Mesenchymal stem cell (in vitro differentiated cells and primary cell): ENCODE results near the gene MRPS33.

ENCODE experiments used
- DNase-seq: peaks from one replicate; pipeline ENCODE4 v3.0.0-alpha.2; 2013
- H2AFZ ChIP-seq: one replicate; pipeline ENCODE4 v1.6.1; 2013; ENCODE audit warnings: low read depth, mild to moderate bottlenecking, control low read depth, inconsistent platforms, low read length, moderate library complexity
- H2AK5ac ChIP-seq: 2 replicates; pipeline ENCODE4 v1.6.1; 2013; ENCODE audit warnings: low read length, moderate library complexity, mild to moderate bottlenecking, inconsistent platforms; ENCODE audit not compliant: severe bottlenecking
- H2BK120ac ChIP-seq: one replicate; pipeline ENCODE4 v1.6.1; 2013; ENCODE audit warnings: low read depth, mild to moderate bottlenecking, inconsistent platforms, low read length, moderate library complexity
- H2BK12ac ChIP-seq, 2 experiments: one replicate each; pipeline ENCODE4 v1.6.1; 2013; ENCODE audit warnings: inconsistent platforms in 2 of 2, low read length in 2 of 2, mild to moderate bottlenecking in 2 of 2, moderate library complexity in 2 of 2, control low read depth in 1 of 2
- H2BK15ac ChIP-seq: one replicate; pipeline ENCODE4 v1.6.1; 2013; ENCODE audit warnings: mild to moderate bottlenecking, low read depth, inconsistent platforms; ENCODE audit not compliant: poor library complexity, severe bottlenecking
- H2BK5ac ChIP-seq: 2 replicates; pipeline ENCODE4 v1.6.1; 2013; ENCODE audit warnings: low read depth, mild to moderate bottlenecking, low read length, control low read depth, inconsistent platforms; ENCODE audit not compliant: poor library complexity, severe bottlenecking
- H3K14ac ChIP-seq, 2 experiments: one replicate each; pipeline ENCODE4 v1.6.1; 2013; ENCODE audit warnings: inconsistent platforms in 2 of 2, low read length in 2 of 2, control low read depth in 1 of 2, mild to moderate bottlenecking in 1 of 2, moderate library complexity in 1 of 2
- H3K18ac ChIP-seq, 2 experiments: one replicate each; pipeline ENCODE4 v1.6.1; 2013; ENCODE audit warnings: inconsistent platforms in 2 of 2, low read length in 2 of 2, control low read depth in 1 of 2, low read depth in 1 of 2, mild to moderate bottlenecking in 1 of 2
- H3K23ac ChIP-seq, 2 experiments: one replicate each; pipeline ENCODE4 v1.6.1; 2013; ENCODE audit warnings: inconsistent platforms in 2 of 2, low read length in 2 of 2, mild to moderate bottlenecking in 2 of 2, moderate library complexity in 2 of 2, control low read depth in 1 of 2
- H3K27ac ChIP-seq: 2 replicates; pipeline ENCODE4 v1.5.1; 2013; ENCODE audit warnings: mild to moderate bottlenecking, moderate library complexity, low read length, control low read depth, inconsistent platforms; ENCODE audit not compliant: poor library complexity, severe bottlenecking
- H3K27me3 ChIP-seq, 2 experiments: 2 replicates each; pipeline versions ENCODE4 v1.6.1 to v1.7.0; 2013; ENCODE audit warnings: low read length in 2 of 2, mild to moderate bottlenecking in 2 of 2, moderate library complexity in 2 of 2, control low read depth in 1 of 2, inconsistent platforms in 1 of 2; ENCODE audit not compliant: control insufficient read depth in 1 of 2, insufficient read depth in 1 of 2
- H3K36me3 ChIP-seq, 2 experiments: 2 replicates each; pipeline versions ENCODE4 v1.6.1 to v1.7.0; 2013; ENCODE audit warnings: low read length in 2 of 2, control low read depth in 1 of 2, inconsistent platforms in 1 of 2, low read depth in 1 of 2, mild to moderate bottlenecking in 1 of 2; ENCODE audit not compliant: insufficient read depth in 2 of 2, control insufficient read depth in 1 of 2
- H3K4ac ChIP-seq, 2 experiments: one replicate each; pipeline ENCODE4 v1.6.1; 2013; ENCODE audit warnings: inconsistent platforms in 2 of 2, low read length in 2 of 2, mild to moderate bottlenecking in 2 of 2, moderate library complexity in 2 of 2, control low read depth in 1 of 2, low read depth in 1 of 2
- H3K4me1 ChIP-seq: 2 replicates; pipeline ENCODE4 v1.6.1; 2013; ENCODE audit warnings: low read depth, low read length, control low read depth; ENCODE audit not compliant: control insufficient read depth, insufficient read depth
- H3K4me2 ChIP-seq: 2 replicates; pipeline ENCODE4 v1.6.1; 2013; ENCODE audit warnings: low read length, mild to moderate bottlenecking, inconsistent platforms; ENCODE audit not compliant: poor library complexity, severe bottlenecking
- H3K4me3 ChIP-seq, 2 experiments: 2 replicates each; pipeline versions ENCODE4 v1.5.1 to v1.7.0; 2013; ENCODE audit warnings: low read length in 2 of 2, mild to moderate bottlenecking in 2 of 2, control low read depth in 1 of 2, low read depth in 1 of 2; ENCODE audit not compliant: insufficient read depth in 1 of 2
- H3K79me1 ChIP-seq: replicated peaks from 2 replicates; pipeline ENCODE4 v1.6.1; 2013; ENCODE audit warnings: mild to moderate bottlenecking, control low read depth, low read length, inconsistent platforms; ENCODE audit not compliant: poor library complexity, severe bottlenecking
- H3K9ac ChIP-seq: 2 replicates; pipeline ENCODE4 v1.7.0; 2013; ENCODE audit warnings: mild to moderate bottlenecking, low read length, moderate library complexity
- H3K9me3 ChIP-seq: 2 replicates; pipeline ENCODE4 v1.7.0; 2013; ENCODE audit warnings: mild to moderate bottlenecking, low read length; ENCODE audit not compliant: control insufficient read depth
- H4K8ac ChIP-seq: one replicate; pipeline ENCODE4 v1.6.1; 2013; ENCODE audit warnings: inconsistent platforms, mild to moderate bottlenecking, low read length, moderate library complexity
- H4K91ac ChIP-seq: one replicate; pipeline ENCODE4 v1.6.1; 2013; ENCODE audit warnings: mild to moderate bottlenecking, low read length, inconsistent platforms
- WGBS: methylation state at CpG from one replicate; pipeline ENCODE4 v1.1.7; 2013; ENCODE audit warnings: mixed read lengths; 5-methylcytosine and 5-hydroxymethylcytosine counted together

The MRPS33 gene

DNA sequence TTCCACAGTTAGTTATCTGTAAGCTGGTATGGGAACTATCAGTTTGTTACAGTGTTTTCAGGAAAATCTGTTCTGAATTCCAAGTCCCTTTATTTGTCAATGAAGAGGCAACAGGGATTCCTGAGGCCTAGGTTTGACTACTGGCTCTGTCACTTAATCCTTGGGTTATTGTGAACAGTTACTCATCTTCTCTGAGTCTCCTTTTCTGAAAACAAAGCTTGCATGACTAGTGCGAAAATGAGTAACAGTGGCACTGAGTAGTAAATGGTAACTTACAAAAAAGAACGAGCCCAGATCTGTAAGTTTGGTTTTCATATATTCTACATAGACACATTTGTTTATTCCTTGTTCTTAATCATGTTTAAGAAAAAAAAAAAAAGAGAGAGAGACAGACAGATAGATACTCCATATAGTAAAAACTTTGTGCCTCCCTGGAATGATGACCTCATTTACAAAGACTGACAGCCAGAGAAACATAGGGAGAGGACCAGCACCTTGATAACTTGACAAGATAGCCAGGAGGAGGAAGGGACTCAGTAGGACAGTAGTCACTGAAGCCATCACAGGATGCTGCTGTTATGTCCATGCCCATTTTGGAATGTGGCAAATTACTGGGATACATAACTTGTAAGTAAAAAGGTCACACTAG is 1.9 kb downstream of the MRPS33 start:
- H3K18ac ChIP-seq = no peak overlapping the region
- no peak overlapping the region for H2BK5ac ChIP-seq
- H3K4ac ChIP-seq = no peak overlapping the region
- H2AFZ ChIP-seq = no peak overlapping the region
- peaks cover 20% of the 10 kb centered on the region for H3K79me1 ChIP-seq
- H2BK120ac ChIP-seq = no peak overlapping the region
- H3K27me3 ChIP-seq = no peaks in the 10 kb centered on the region
- peaks cover 3 to 19% of the 10 kb centered on the region in 2 experiments for H3K36me3 ChIP-seq
- no peak overlapping the region for H2AK5ac ChIP-seq
- peak; percentile 22 for DNase-seq
- H3K9me3 ChIP-seq = peaks cover 3% of the 10 kb centered on the region
- no peak overlapping the region for H4K8ac ChIP-seq
- peak overlapping the region in 1 of 2 experiments; percentile 84 for H3K4me3 ChIP-seq
- H3K14ac ChIP-seq = no peak overlapping the region
- no peak overlapping the region for H4K91ac ChIP-seq
- H2BK12ac ChIP-seq = no peak overlapping the region
- no peak overlapping the region for H3K23ac ChIP-seq
- no peak overlapping the region for H2BK15ac ChIP-seq
- H3K9ac ChIP-seq = peak overlapping the region; percentile 94
- no peaks in the 10 kb centered on the region for H3K4me1 ChIP-seq
- no peak overlapping the region for H3K27ac ChIP-seq
- no CpG with 5 or more reads among the region's 2 CpGs for WGBS
- no peak overlapping the region for H3K4me2 ChIP-seq

DNA sequence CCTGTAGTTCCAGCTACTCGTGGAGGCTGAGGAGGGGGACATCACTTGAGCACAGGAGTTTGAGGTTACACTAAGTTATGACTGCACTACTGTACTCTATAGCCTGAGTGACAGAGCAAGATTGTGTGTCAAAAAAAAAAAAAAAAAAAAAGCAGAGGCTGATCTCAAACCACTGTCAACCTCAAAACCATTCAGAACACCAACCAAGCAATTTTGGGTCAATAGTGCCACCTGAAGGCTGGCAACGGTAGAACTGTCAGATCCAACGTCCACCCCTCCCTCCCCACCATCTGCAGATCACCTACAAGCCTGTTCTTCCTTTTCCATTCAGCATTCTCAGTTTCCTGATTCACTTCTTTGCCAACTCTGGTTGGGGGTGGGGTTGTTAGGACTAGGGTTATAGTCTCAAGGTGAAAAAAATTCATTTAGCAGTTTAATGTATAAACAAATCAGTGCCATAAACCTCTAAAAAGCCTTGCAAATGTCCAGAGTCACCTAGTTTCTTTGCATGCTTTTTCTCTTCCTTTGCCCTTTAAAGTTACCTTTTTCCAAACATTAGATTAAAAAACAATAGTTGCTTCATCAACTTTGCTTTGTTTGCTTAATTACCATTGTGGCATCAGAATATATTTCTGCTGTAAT is 2.6 kb downstream of the MRPS33 start:
- H3K14ac ChIP-seq = no peak overlapping the region
- H3K4me2 ChIP-seq = no peak overlapping the region
- no peak overlapping the region for H2BK12ac ChIP-seq
- DNase-seq = peak; percentile 77
- H3K4me3 ChIP-seq = no peak overlapping the region
- H3K27me3 ChIP-seq = no peaks in the 10 kb centered on the region
- H3K4ac ChIP-seq = no peak overlapping the region
- H3K79me1 ChIP-seq = peaks cover 23% of the 10 kb centered on the region
- H3K23ac ChIP-seq = no peak overlapping the region
- H3K9me3 ChIP-seq = peaks cover 3% of the 10 kb centered on the region
- 47% methylated on average over 2 of the region's 3 CpGs for WGBS
- H3K18ac ChIP-seq = no peak overlapping the region
- H2AFZ ChIP-seq = no peak overlapping the region
- no peak overlapping the region for H3K27ac ChIP-seq
- H2BK15ac ChIP-seq = no peak overlapping the region
- H3K36me3 ChIP-seq = peaks cover 7 to 25% of the 10 kb centered on the region in 2 experiments
- no peak overlapping the region for H2BK5ac ChIP-seq
- no peaks in the 10 kb centered on the region for H3K4me1 ChIP-seq
- no peak overlapping the region for H4K91ac ChIP-seq
- no peak overlapping the region for H4K8ac ChIP-seq
- peak overlapping the region; percentile 94 for H3K9ac ChIP-seq
- H2BK120ac ChIP-seq = no peak overlapping the region
- H2AK5ac ChIP-seq = no peak overlapping the region

DNA sequence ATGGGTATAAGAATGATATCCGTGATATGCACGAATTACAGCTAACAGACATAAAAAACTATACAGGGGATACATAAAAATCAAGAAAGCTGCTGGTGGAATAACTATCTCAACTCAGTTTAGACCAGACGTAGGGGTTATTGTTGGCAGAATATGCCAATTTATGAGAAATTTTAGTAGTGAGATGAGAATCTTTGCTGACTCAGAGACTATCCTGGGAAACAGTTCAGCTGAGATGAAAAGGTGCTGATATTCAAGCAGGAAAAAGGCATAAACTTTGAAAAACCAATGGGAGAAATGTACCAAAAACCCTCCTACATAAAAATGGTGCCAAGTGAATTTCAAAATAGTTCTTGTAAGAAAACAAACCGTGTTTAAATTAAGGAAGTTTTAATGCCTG is 3.3 kb downstream of the MRPS33 start:
- peaks cover 7 to 32% of the 10 kb centered on the region in 2 experiments for H3K36me3 ChIP-seq
- no peaks in the 10 kb centered on the region for H3K27me3 ChIP-seq
- no peak overlapping the region for H2BK120ac ChIP-seq
- H2BK15ac ChIP-seq = no peak overlapping the region
- H3K27ac ChIP-seq = no peak overlapping the region
- no peak overlapping the region for H2AFZ ChIP-seq
- no peak for DNase-seq
- H2BK5ac ChIP-seq = no peak overlapping the region
- H3K4me2 ChIP-seq = no peak overlapping the region
- peak overlapping the region; percentile 94 for H3K9ac ChIP-seq
- H3K23ac ChIP-seq = no peak overlapping the region
- H4K91ac ChIP-seq = no peak overlapping the region
- 87% methylated on average over 3 of the region's 4 CpGs for WGBS
- H2AK5ac ChIP-seq = no peak overlapping the region
- no peak overlapping the region for H3K18ac ChIP-seq
- H3K4me1 ChIP-seq = no peaks in the 10 kb centered on the region
- H3K14ac ChIP-seq = no peak overlapping the region
- H3K9me3 ChIP-seq = peaks cover 3% of the 10 kb centered on the region
- H4K8ac ChIP-seq = no peak overlapping the region
- peaks cover 23% of the 10 kb centered on the region for H3K79me1 ChIP-seq
- H3K4me3 ChIP-seq = no peak overlapping the region
- no peak overlapping the region for H3K4ac ChIP-seq
- no peak overlapping the region for H2BK12ac ChIP-seq

DNA sequence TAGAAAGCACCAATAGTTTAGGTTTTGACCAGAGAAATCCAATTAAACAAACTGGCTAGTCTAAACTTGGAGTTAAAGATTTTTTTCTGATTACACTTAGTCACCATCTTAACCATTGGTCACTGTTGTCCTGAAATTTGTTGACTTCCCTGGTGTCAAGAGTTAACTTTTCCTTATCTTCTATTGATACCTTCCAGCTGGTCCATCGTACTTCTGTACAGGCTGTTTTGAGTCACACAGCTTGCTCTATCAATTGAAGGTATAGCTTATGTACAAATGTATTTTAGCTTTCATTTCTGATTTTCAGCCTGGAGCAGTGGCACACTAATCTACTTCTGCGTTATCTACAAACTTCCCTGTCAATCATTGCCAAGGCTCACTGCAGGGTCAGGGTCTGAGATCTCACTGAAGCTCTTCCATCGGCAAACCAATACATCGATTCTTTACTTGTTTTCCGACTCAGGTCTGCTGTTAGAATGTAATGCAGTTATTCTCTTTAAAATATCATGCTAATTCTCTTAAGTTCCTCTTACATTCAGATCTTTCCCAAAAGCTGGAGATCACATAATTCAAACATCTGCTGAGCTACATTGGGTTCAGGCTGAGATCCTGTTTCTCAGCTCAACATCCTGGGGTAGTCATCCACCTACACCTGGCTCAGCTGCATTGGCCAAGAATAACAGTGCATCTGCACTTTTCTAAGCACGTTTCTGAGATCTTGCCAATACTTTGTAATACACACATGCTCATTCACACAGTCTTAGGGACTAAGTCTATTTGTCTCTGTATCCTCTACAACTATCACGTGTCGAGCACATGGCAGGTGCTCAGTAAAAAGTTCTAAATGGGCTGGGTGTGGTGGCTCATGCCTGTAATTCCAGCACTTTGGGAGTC is 11.3 kb downstream of the MRPS33 start:
- WGBS = 96% methylated on average over 5 of the region's 8 CpGs
- DNase-seq = no peak
- Histone ChIP-seq H3K18ac (no peak overlapping the region), H3K4me2 (no peak overlapping the region), H3K27ac (no peak overlapping the region), H2AK5ac (no peak overlapping the region), H4K91ac (no peak overlapping the region), H3K4ac (no peak overlapping the region), H3K36me3 (peaks cover 4 to 31% of the 10 kb centered on the region in 2 experiments), H3K4me1 (no peaks in the 10 kb centered on the region), H3K79me1 (peaks cover 3% of the 10 kb centered on the region), H2BK5ac (no peak overlapping the region), H2AFZ (no peak overlapping the region), H3K23ac (no peak overlapping the region), H2BK15ac (no peak overlapping the region), H2BK120ac (no peak overlapping the region), H3K9ac (no peak overlapping the region), H3K27me3 (peaks cover 3 to 9% of the 10 kb centered on the region in 2 experiments), H2BK12ac (no peak overlapping the region), H3K14ac (no peak overlapping the region), H3K9me3 (no peaks in the 10 kb centered on the region), H3K4me3 (no peak overlapping the region), H4K8ac (no peak overlapping the region)
